ENCODE results near the gene NT5DC4.

- TF ChIP-seq CTCF (IDR thresholded peaks at IDR 0.05; ENCODE audit: insufficient read depth, low read depth, low read length) (no peak), EZH2 (IDR thresholded peaks at IDR 0.05; ENCODE audit: insufficient read depth, low read length) (no peak)
Measured at GRCh38 chr2:112692495-112692911, 28.3 kb upstream of the NT5DC4 start.

All from astrocyte (in vitro differentiated cells and primary cell).